K562 (cell line): ENCODE data around the gene IP6K3. TPM values are rescaled to one million over a fixed set of nuclear protein-coding genes. Genes with fewer than 3 reads are reported as not detected.
A peak's percentile ranks its signal among the peaks of the same experiment; 100 is the strongest.

Experiments used
- CUX1 ChIP-seq: fragments of 200-800 bp; sonication (Bioruptor generic); IDR thresholded peaks from 2 replicates; pipeline ENCODE4 v1.6.1; 2016; ENCODE audit warnings: missing genetic modification characterization, missing compliant biosample characterization
- FOS ChIP-seq: IDR thresholded peaks from 3 replicates; pipeline ENCODE4 v1.6.1; 2011; ENCODE audit not compliant: insufficient read length; ENCODE audit errors: extremely low read depth
- GATAD2A ChIP-seq: fragments of 450-650 bp; IDR thresholded peaks from 2 replicates; pipeline ENCODE4 v1.6.1; 2017
- GATAD2B ChIP-seq: fragments of 450-650 bp; IDR thresholded peaks from 2 replicates; pipeline ENCODE4 v1.6.1; 2017; ENCODE audit warnings: mild to moderate bottlenecking, borderline replicate concordance
- MAFK ChIP-seq: IDR thresholded peaks from 2 replicates; pipeline ENCODE4 v1.6.1; 2011; ENCODE audit warnings: low read length, improper control_type of control experiment
- NFE2L1 ChIP-seq: fragments of 450-650 bp; IDR thresholded peaks from 2 replicates; pipeline ENCODE4 v1.6.1; 2016; ENCODE audit warnings: missing genetic modification characterization, low read depth, mild to moderate bottlenecking, missing compliant biosample characterization, moderate library complexity, borderline replicate concordance
- SIN3B ChIP-seq: fragments of 450-650 bp; IDR thresholded peaks from 2 replicates; pipeline ENCODE4 v1.6.1; 2017; ENCODE audit warnings: low read depth, mild to moderate bottlenecking, moderate library complexity
- SMAD3 ChIP-seq: fragments of 450-650 bp; formaldehyde crosslinking; conservative IDR thresholded peaks from 2 replicates; pipeline ENCODE4 v1.4.0; 2020; ENCODE audit warnings: mild to moderate bottlenecking
- SRSF9 ChIP-seq: fragments of 200-400 bp; formaldehyde crosslinking; IDR thresholded peaks from 2 replicates; pipeline ENCODE4 v1.6.1; 2017; ENCODE audit warnings: low read depth, low read length, borderline replicate concordance
- TAL1 ChIP-seq: fragments of 450-650 bp; IDR thresholded peaks from 2 replicates; pipeline ENCODE4 v1.6.1; 2016; ENCODE audit warnings: mild to moderate bottlenecking
- U2AF1 ChIP-seq: fragments of 200-400 bp; formaldehyde crosslinking; optimal IDR thresholded peaks from 2 replicates; pipeline ENCODE3; 2017; ENCODE audit warnings: mild to moderate bottlenecking, low read depth, low read length, moderate library complexity
- ZNF318 ChIP-seq, 2 experiments: fragments of 450-650 bp; IDR thresholded peaks; 2 replicates each; pipeline ENCODE4 v1.6.1; 2016; ENCODE audit warnings: mild to moderate bottlenecking in 2 of 2, borderline replicate concordance in 1 of 2, low read depth in 1 of 2, moderate library complexity in 1 of 2
- ZNF584 ChIP-seq: fragments of 200-800 bp; sonication (Bioruptor generic); IDR thresholded peaks from 2 replicates; pipeline ENCODE4 v1.6.1; 2016; ENCODE audit warnings: low read depth, mild to moderate bottlenecking, missing genetic modification characterization, missing compliant biosample characterization
- polyA plus RNA-seq, 8 experiments: library from polyadenylated mRNA; depleted of rRNA in 4 of 8; stranded (reverse) in 5 of 8; unstranded in 3 of 8; fragments of >200 nt; fragmentation: Nextera tagmentation in 2 of 8; fragmentation: Illumina TruSeq in 1 of 8; extraction: Ambion mirVana in 2 of 8; extraction: Trizol in 1 of 8; gene quantifications; 2 replicates each; pipeline versions ENCODE4 v1.2.1 to v1.2.3, GENCODE V29; 2011 to 2014; ENCODE audit warnings: inconsistent platforms in 1 of 8, missing spikeins in 1 of 8
- total RNA-seq, 7 experiments: library from RNA; depleted of rRNA in 6 of 7; stranded (reverse); fragments of >200 nt in 6 of 7; fragmentation: Illumina TruSeq in 2 of 7; extraction: Trizol in 2 of 7; gene quantifications; 2 replicates each; pipeline versions ENCODE4 v1.2.1 to v1.2.3, GENCODE V29; 2011 to 2021; ENCODE audit warnings: low replicate concordance in 1 of 7

The IP6K3 gene
- total and polyA plus RNA-seq, 9 of the 15 experiments (the other 6 are each of a cell fraction or from before 2014, with no cell fraction given), result not detected

DNA sequence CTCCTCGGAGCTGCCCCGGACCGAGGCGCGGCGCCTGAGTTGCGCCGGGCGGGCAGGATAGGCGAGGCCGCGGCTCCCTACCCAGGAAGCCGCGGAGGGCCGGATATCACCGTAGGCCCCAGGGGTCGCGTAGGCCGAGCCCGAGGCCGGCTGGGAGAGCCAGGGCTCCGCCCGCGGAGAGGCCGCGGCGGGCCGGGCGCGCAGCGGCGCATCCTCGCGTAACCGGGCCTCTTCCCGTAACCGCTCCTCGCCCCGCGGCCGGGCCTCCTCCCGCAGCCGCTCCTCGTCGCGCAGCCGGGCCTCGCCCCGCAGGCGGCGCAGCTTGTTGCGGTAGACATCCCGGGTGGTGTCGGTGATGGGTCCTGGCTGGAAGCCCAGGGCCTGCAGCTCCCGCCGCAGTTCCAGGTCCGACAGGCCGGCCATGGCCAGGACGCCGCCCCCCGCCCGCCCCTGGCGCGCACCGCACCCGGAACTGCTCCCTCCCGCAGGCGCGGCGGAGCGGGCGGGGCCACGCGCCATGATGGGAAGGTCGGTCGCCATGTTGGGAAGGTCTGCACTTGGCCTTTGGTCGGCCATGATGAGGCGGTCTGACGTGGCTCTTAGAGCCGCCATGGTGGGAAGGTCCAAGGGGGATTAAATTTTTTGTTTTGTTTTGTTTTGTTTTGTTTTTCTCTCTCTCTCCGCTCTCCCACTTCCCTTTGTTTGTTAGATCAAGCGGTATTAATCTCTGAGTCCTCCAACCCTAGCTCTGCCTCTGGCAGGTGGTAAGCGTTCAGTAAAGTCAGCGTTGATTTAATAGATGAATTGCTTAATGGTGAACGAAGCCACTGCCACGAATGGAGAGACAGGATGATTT lies 42.2 kb upstream of the IP6K3 start, which contains the start of gene LEMD2 (continued):
- no peak for TF ChIP-seq ZNF318 (IDR thresholded peaks at IDR 0.05; ENCODE audit: borderline replicate concordance in 1 of 2, low read depth in 1 of 2)
- TF ChIP-seq GATAD2B, result peak; percentile 72
- peak; percentile 78; the same call in 1 of the 2 replicates for TF ChIP-seq SIN3B
- TF ChIP-seq SMAD3 (CRISPR knock-in tag), result peak; percentile 90
- TF ChIP-seq ZNF584, result peak; percentile 99
- TF ChIP-seq NFE2L1 (tag), result no peak
- peak; percentile 32; the same call in 1 of the 2 replicates for TF ChIP-seq MAFK
- TF ChIP-seq TAL1, result no peak
- peak; percentile 52; the same call in 1 of the 2 replicates for TF ChIP-seq GATAD2A
- TF ChIP-seq CUX1 (CRISPR knock-in tag), result peak; percentile 78; the same call in 1 of the 2 replicates
- peak; percentile 56 for TF ChIP-seq U2AF1
- TF ChIP-seq FOS, result no peak
- no peak for TF ChIP-seq SRSF9
